Measurements from ENCODE around the gene CEP164. TPM values are rescaled to one million over a fixed set of nuclear protein-coding genes. Genes with fewer than 3 reads are reported as not detected.

CEP164 gene
- total and polyA plus RNA-seq, 2 of the 8 experiments (the other 6 are each of a cell fraction or from before 2014, with no cell fraction given): 8.4 to 20.8 TPM

DNA sequence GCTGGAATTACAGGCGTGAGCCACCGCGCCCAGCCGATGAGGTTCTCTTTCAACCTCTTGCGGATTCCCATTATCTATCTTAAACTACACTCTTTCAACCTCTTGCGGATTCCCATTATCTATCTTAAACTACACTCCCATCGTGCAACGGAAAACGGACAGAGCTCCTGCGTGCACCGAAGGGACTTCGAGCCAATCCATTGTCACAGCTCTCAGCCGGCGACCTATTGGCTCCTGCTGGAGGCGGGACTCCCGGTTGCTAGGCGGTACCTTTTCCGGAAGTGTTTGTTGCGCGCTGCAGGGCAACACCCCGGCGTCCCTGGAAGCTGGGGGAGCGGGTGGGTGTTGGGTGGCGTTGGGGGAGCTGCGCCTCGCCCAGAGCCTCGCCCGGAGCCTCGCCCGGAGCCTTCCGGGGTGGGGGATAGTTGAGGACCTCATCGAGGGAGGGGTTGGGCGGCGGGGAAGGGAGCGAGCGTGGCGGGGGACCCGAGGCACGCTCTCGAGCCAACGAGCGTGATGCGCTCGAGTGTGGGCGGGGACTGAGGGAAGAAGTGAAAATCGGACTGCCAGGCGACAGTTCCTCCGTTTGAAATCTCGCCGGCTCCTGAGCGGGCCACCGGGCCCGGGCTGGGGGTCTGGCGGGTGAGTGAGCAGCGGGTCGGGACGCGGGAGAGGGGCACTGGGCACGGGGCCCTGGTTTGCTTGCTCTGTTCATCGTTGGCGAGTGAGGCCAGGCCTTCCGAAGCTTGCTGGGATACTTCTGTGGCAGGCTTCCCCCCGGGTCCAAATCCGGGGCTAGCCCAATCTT is at the start of gene CEP164 (continued):
- TF ChIP-seq BACH1 (IDR thresholded peaks at IDR 0.05; ENCODE audit: low read length) (no peak), HDAC6 (IDR thresholded peaks at IDR 0.05; ENCODE audit: low read depth, low read length) (no peak), FOSL1 (IDR thresholded peaks at IDR 0.05; ENCODE audit: insufficient read depth, low read depth, low read length) (no peak), SP2 (IDR thresholded peaks at IDR 0.05; ENCODE audit: low read length) (peak; percentile 43), CEBPB (IDR thresholded peaks at IDR 0.05; ENCODE audit: low read depth, low read length) (no peak), YY1 (IDR thresholded peaks at IDR 0.05; ENCODE audit: low read depth, low read length) (no peak), SP4 (IDR thresholded peaks at IDR 0.05; ENCODE audit: low read length) (no peak), KDM5A (IDR thresholded peaks at IDR 0.05; ENCODE audit: low read length) (no peak), SIN3A (conservative IDR thresholded peaks at IDR 0.05 in 1 of 2, IDR thresholded peaks at IDR 0.05 in 1 of 2; ENCODE audit: low read depth in 1 of 2, low read length in 2 of 2) (peak in 1 of 2 experiments; percentile 94; a peak in 2 of 4 replicates), EGR1 (IDR thresholded peaks at IDR 0.05; ENCODE audit: borderline replicate concordance, low read depth, low read length) (no peak), ZNF274 (IDR thresholded peaks at IDR 0.05; ENCODE audit: borderline replicate concordance, extremely low read depth, low read length) (no peak), POLR2A (IDR thresholded peaks at IDR 0.05; ENCODE audit: control extremely low read depth in 1 of 2, low read depth in 2 of 2, low read length in 2 of 2) (peak in 1 of 2 experiments; percentile 34; a peak in 1 of 3 replicates), POLR2AphosphoS5 (IDR thresholded peaks at IDR 0.05; ENCODE audit: low read depth, low read length) (peak; percentile 43), SRF (IDR thresholded peaks at IDR 0.05; ENCODE audit: low read depth, low read length) (no peak), MAFK (IDR thresholded peaks at IDR 0.05; ENCODE audit: low read depth, low read length) (no peak), CBX5 (IDR thresholded peaks at IDR 0.05; ENCODE audit: low read depth, low read length) (no peak), RBBP5 (IDR thresholded peaks at IDR 0.05; ENCODE audit: borderline replicate concordance, low read depth, low read length) (no peak), PHF8 (conservative IDR thresholded peaks at IDR 0.05; ENCODE audit: low read depth, low read length) (peak; percentile 83; the same call in 1 of the 2 replicates), SUZ12 (IDR thresholded peaks at IDR 0.05; ENCODE audit: low read length) (no peak), GABPA (IDR thresholded peaks at IDR 0.05; ENCODE audit: borderline replicate concordance, insufficient read depth, low read length) (no peak; the same call in 1 of the 2 replicates), TAF7 (optimal IDR thresholded peaks at IDR 0.05; ENCODE audit: borderline replicate concordance, low read depth, low read length) (no peak), SP1 (IDR thresholded peaks at IDR 0.05; ENCODE audit: low read depth, low read length) (peak; percentile 92), KDM4A (IDR thresholded peaks at IDR 0.05; ENCODE audit: low read depth, low read length, severe bottlenecking) (peak; percentile 49)
- TF ChIP-seq, protein P1, sequence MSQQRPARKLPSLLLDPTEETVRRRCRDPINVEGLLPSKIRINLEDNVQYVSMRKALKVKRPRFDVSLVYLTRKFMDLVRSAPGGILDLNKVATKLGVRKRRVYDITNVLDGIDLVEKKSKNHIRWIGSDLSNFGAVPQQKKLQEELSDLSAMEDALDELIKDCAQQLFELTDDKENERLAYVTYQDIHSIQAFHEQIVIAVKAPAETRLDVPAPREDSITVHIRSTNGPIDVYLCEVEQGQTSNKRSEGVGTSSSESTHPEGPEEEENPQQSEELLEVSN (IDR thresholded peaks at IDR 0.05): no peak; the same call in 1 of the 2 replicates
- TF ChIP-seq, protein P2, sequence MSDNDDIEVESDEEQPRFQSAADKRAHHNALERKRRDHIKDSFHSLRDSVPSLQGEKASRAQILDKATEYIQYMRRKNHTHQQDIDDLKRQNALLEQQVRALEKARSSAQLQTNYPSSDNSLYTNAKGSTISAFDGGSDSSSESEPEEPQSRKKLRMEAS (IDR thresholded peaks at IDR 0.05): no peak
